ENCODE measurements around the gene GRIN1. TPM values are rescaled to one million over a fixed set of nuclear protein-coding genes. Genes with fewer than 3 reads are reported as not detected.

The GRIN1 gene
- total RNA-seq, 1 donor from 2014 or later: 0.58 TPM

GRCh38 chr9:137141976-137142936 is 3.3 kb downstream of the GRIN1 start:
- Mint-ChIP-seq H3K36me3 (no peaks in the 10 kb centered on the region), H3K9me3 (no peaks in the 10 kb centered on the region), H3K27me3 (ENCODE audit: low read depth) (peaks cover 75% of the 10 kb centered on the region), H3K4me3 (no peak overlapping the region), H3K4me1 (no peaks in the 10 kb centered on the region), H3K27ac (no peak overlapping the region)
- TF ChIP-seq CTCF (IDR thresholded peaks at IDR 0.05; ENCODE audit: unreplicated experiment): no peak
- no peak for DNase-seq (ENCODE audit: low spot score in 2 of 2, unreplicated experiment in 2 of 2)

- H3K27me3 Mint-ChIP-seq (ENCODE audit: low read depth): peaks cover 66% of the 10 kb centered on the region
- H3K9me3 Mint-ChIP-seq: no peaks in the 10 kb centered on the region
- no peaks in the 10 kb centered on the region for H3K4me1 Mint-ChIP-seq
- no peak for TF ChIP-seq CTCF (IDR thresholded peaks at IDR 0.05; ENCODE audit: unreplicated experiment)
- H3K27ac Mint-ChIP-seq: no peak overlapping the region
- no peak overlapping the region for H3K4me3 Mint-ChIP-seq
- H3K36me3 Mint-ChIP-seq: no peaks in the 10 kb centered on the region
- DNase-seq (ENCODE audit: low spot score in 2 of 2, unreplicated experiment in 2 of 2): no peak
Observed at GRCh38 chr9:137143459-137143858, 4.5 kb downstream of the GRIN1 start.

- peaks cover 50% of the 10 kb centered on the region for H3K27me3 Mint-ChIP-seq (ENCODE audit: low read depth)
- H3K4me3 Mint-ChIP-seq: no peak overlapping the region
- no peak for DNase-seq (ENCODE audit: low spot score in 2 of 2, unreplicated experiment in 2 of 2)
- no peaks in the 10 kb centered on the region for H3K36me3 Mint-ChIP-seq
- no peak overlapping the region for H3K27ac Mint-ChIP-seq
- TF ChIP-seq CTCF (IDR thresholded peaks at IDR 0.05; ENCODE audit: unreplicated experiment): no peak
- no peaks in the 10 kb centered on the region for H3K4me1 Mint-ChIP-seq
- H3K9me3 Mint-ChIP-seq: no peaks in the 10 kb centered on the region
Observed at GRCh38 chr9:137145731-137146526, 7.0 kb downstream of the GRIN1 start.

GRCh38 chr9:137146527-137146918 is 7.6 kb downstream of the GRIN1 start:
- DNase-seq (ENCODE audit: low spot score in 2 of 2, unreplicated experiment in 2 of 2): no peak
- no peak for TF ChIP-seq CTCF (IDR thresholded peaks at IDR 0.05; ENCODE audit: unreplicated experiment)
- Mint-ChIP-seq H3K27me3 (ENCODE audit: low read depth) (peaks cover 45% of the 10 kb centered on the region), H3K36me3 (no peaks in the 10 kb centered on the region), H3K4me3 (no peak overlapping the region), H3K4me1 (no peaks in the 10 kb centered on the region), H3K9me3 (no peaks in the 10 kb centered on the region), H3K27ac (no peak overlapping the region)

- peaks cover 37% of the 10 kb centered on the region for H3K27me3 Mint-ChIP-seq (ENCODE audit: low read depth)
- H3K36me3 Mint-ChIP-seq: no peaks in the 10 kb centered on the region
- no peak overlapping the region for H3K4me3 Mint-ChIP-seq
- no peak for DNase-seq (ENCODE audit: low spot score in 2 of 2, unreplicated experiment in 2 of 2)
- no peaks in the 10 kb centered on the region for H3K9me3 Mint-ChIP-seq
- TF ChIP-seq CTCF (IDR thresholded peaks at IDR 0.05; ENCODE audit: unreplicated experiment): no peak
- no peaks in the 10 kb centered on the region for H3K4me1 Mint-ChIP-seq
- H3K27ac Mint-ChIP-seq: no peak overlapping the region
Observed at GRCh38 chr9:137147091-137147792, 8.3 kb downstream of the GRIN1 start.

Measured in mesothelial cell of epicardium (in vitro differentiated cells).